ENCODE results near the gene COPA. TPM values are rescaled to one million over a fixed set of nuclear protein-coding genes. Genes with fewer than 3 reads are reported as not detected.
A peak's percentile ranks its signal among the peaks of the same experiment; 100 is the strongest.

The COPA gene
- total RNA-seq, 2 donors from 2014 or later: 153 to 165 TPM

DNA sequence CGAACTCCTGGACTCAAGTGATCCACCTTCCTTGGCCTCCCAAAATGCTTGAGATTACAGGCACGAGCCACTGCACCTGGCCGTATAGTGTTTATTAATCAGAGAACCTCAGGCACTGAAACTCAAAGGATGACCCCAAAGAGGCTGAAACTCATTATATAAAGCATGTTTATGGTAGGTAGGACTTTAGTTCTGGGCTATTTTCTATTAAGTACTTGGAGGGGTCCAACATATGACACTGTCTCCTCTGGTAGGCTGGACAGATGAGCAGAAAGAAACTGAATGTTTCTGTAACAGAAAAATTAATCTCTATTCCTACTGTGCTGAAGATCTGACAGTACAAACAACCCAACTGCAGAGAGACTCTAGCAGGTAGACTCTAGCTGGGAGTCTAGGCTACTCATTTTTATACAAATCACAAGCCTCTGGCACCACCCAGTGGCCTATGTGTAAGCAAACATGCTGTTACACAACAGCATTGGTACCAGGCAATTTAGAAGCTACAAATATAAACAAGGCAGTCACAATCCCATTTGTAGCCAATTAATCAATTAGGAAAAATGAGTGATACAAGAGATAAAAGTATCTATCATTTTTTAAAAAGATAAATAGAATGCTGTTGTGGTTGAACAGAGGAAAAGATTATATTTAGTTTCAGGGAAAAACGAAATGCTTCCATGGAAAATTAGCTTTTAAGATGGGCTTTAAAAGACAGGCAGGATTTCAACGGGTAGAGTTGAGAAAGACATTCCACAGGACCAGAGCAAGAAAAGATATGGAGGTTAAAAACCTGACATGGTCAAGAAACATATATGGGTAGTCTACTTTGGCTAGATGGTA, 91.1 kb downstream of the COPA start:
- DNase-seq: peak; percentile 48 to 66
- peak; percentile 99 for ATAC-seq
- intact Hi-C loops (cut with DNase I, micrococcal nuclease): loop anchor here in 1 of 2 donors (10.0 kb wide), 1 partner anchor 147 kb away; no protein-coding TSS in a partner anchor

DNA sequence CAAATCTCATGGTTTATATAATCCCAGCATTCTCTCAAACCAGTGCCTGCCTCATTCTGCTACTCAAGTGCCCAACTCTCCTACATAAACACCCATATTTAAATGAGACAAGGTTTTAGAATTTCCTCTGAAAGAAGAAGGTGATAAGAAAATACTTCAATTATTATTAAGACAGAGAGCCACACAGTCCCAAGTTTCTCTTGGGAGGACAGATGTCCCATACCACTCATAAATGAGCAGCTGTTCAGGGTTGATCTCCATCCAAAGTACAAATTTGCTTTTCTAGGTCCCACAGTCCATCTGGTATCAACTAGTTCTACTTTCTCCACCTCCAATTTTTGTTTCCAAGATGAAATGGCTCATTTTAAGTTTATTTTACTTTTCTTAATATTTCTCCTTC, 92.0 kb downstream of the COPA start:
- ATAC-seq: no peak
- intact Hi-C loops (cut with DNase I, micrococcal nuclease): loop anchor here in 1 of 2 donors (10.0 kb wide), 1 partner anchor 146 kb away; no protein-coding TSS in a partner anchor
- no peak for DNase-seq

DNA sequence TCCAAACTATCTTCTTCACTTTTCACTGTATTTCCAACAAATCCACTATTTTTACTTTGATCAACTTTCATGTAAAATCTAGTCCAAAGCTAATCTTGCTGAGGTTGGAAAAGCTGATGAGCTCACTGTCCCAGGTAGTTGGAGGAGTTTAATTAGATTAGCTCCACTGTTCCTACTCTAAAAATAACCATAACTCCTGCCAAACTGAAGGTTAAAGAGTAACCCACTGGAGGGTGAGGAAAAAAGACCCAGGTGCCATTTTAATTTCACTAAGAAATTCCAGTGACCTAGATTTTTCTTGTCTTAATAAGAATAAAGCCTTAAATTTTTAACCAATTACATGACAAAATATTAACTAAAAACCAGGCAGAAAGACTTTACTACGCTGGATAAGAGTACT, 96.0 kb downstream of the COPA start:
- intact Hi-C loops (cut with DNase I, micrococcal nuclease): loop anchor here in 1 of 2 donors (10.0 kb wide), 1 partner anchor 48 kb away; no protein-coding TSS in a partner anchor
- ATAC-seq (no peak), DNase-seq (no peak)

DNA sequence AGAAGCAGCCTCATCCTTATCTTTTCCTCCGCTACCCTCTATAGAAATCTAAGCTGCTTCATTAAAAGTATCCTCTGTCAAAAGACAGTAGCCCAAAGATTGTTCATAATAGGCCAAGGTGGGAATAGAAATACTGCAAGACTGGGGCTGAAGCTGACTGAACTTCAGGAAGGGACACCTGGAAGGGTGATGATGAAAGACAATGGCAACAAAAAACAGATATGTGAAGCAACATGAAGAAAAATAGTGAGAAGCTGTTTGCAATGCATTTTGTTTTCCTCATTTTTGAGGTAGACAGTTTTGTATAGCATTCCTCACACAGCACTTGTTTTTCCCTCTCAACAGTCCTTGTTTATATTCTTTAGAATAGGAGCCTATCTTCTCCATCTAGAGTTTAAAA, 97.6 kb downstream of the COPA start:
- DNase-seq (no peak), ATAC-seq (no peak)
- intact Hi-C loops (cut with DNase I, micrococcal nuclease): loop anchor here in 1 of 2 donors (10.0 kb wide), 1 partner anchor 49 kb away; no protein-coding TSS in a partner anchor

- DNase-seq: no peak
- intact Hi-C loops (cut with DNase I, micrococcal nuclease): loop anchor here in 1 of 2 donors (10.0 kb wide), 1 partner anchor 51 kb away; no protein-coding TSS in a partner anchor
- ATAC-seq: no peak
Measured at GRCh38 chr1:160244209-160244608, 98.8 kb downstream of the COPA start.

DNA sequence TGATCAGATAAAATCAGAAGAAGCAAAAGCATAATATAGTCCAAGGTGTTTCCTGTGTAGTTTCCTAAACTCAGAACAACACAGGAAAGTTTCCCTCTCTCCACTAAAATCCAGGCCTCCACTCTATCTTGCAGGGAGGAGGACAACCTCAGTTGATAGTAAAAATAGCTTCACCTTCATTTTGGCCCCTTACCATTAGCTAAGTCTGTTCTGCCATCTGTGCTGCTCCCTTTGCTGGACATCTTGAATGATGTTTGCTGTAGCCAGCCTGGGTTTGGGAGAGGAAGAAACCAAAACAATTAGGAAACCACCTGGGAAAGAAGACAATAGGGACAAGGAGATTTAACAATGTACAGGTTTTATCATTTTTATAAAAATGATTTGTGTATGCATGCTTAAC, 99.3 kb downstream of the COPA start:
- no peak for DNase-seq
- no peak for ATAC-seq
- intact Hi-C loops (cut with DNase I, micrococcal nuclease): loop anchor here in 1 of 2 donors (10.0 kb wide), 1 partner anchor 51 kb away; no protein-coding TSS in a partner anchor

DNA sequence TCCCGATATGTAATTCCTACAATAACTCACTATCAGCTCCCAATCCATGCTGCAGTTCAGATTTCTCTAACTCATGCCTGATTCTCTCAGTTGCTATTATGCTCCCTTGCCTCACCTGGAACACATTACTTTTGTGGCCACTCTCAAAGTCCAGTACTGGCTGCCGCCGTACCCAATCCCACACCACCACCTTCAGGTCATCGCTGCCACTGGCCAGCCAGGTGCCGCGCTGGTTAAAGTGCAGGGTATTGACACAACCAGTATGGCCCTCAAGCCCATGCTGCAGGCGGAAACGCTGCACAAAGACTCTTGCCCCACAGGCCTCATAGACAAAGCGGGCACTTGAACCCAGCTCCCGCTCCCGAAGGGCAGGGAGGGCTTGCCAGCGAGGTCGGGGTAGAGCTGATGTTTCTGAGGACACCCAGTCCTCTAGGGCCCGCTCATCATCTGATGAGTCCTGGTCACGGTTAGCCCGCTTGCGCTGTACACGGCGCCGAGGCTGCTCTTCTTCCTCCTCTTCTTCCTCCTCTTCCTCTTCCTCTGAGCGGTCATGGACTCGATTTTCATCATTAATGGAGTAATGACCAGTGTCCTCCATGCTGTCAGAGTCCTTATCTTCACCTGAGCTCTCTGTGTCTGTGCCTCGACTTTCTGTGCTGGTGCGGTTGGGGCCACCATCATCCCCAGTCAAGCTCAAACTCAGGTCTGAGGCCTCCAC, 103.3 kb downstream of the COPA start:
- DNase-seq: no peak
- no peak for ATAC-seq
- intact Hi-C loops (cut with DNase I, micrococcal nuclease): loop anchor here in 1 of 2 donors (10.0 kb wide), 1 partner anchor 55 kb away; no protein-coding TSS in a partner anchor

Other genes starting within 250 kb of the COPA start
- 10 to 100 TPM; 57.6 to 64.0 TPM for gene IGSF8, start 244.6 kb downstream of the COPA start, total RNA-seq
- 10 to 100 TPM in 1 of 2 donors, 1 to 10 TPM in 1; 1.8 to 12.1 TPM for gene ATP1A2, start 227.5 kb downstream of the COPA start, total RNA-seq
- gene ATP1A4, start 191.6 kb downstream of the COPA start, total RNA-seq: not detected
- gene CASQ1, start 152.7 kb downstream of the COPA start, total RNA-seq: under 1 TPM in 1 of 2 donors, not detected in 1; 0.64 TPM
- 10 to 100 TPM; 26.2 to 42.4 TPM for gene PEA15, start 137.9 kb downstream of the COPA start, total RNA-seq
- gene DCAF8, start 80.7 kb downstream of the COPA start, total RNA-seq: 10 to 100 TPM; 83.3 to 92.8 TPM
- gene PEX19, start 58.1 kb downstream of the COPA start, total RNA-seq: 10 to 100 TPM; 57.3 to 70.1 TPM
- gene NCSTN, start 133 bp upstream of the COPA start, total RNA-seq: 100 to 1,000 TPM in 1 of 2 donors, 10 to 100 TPM in 1; 89.5 to 109 TPM
- gene NHLH1, start 23.8 kb upstream of the COPA start, total RNA-seq: under 1 TPM in 1 of 2 donors, not detected in 1; 0.20 TPM
- 1 to 10 TPM; 5.8 to 6.3 TPM for gene VANGL2, start 57.3 kb upstream of the COPA start, total RNA-seq
- gene SLAMF6, start 180.0 kb upstream of the COPA start, total RNA-seq: 1 to 10 TPM in 1 of 2 donors, under 1 TPM in 1; 0.61 to 1.4 TPM
- 1 to 10 TPM; 2.1 to 6.2 TPM for gene CD84, start 236.2 kb upstream of the COPA start, total RNA-seq

Measured in left colon (tissue), 2 donors.